GM19455 (cell line): ENCODE data around the gene ZNF761.

Experiments used
- ATAC-seq: cut with Tn5 transposase; IDR thresholded peaks from one replicate; pipeline ENCODE4 v1.9.1; 2021; ENCODE audit not compliant: unreplicated experiment

ZNF761 gene

DNA sequence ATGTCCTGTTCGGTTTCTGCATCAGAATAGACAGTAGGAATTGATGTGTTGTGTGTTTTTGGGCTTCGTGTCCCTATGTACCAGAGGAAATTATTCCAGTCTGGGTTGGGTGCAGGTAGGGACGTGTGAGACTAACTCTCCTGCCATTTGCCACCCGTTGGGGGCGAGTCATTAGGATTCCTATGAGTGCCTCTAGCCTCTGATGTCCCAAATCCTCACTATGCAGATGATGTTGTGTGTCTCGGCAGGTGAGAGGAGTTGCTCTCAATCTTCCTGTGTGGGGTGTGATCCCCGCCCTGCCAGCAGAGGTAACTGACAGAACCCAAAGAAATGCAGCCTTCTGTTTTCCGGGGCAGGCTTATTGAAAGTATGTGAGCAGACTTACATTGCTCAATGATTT, 74.9 kb downstream of the ZNF761 start:
- ATAC-seq = no peak
